HepG2 (cell line): ENCODE data around the gene ACSS1. TPM values are rescaled to one million over a fixed set of nuclear protein-coding genes. Genes with fewer than 3 reads are reported as not detected.
A peak's percentile ranks its signal among the peaks of the same experiment; 100 is the strongest.

Source experiments
- CBX2 ChIP-seq, 2 experiments: fragments of 200-600 bp in 1 of 2; sonication (generic); formaldehyde crosslinking in 1 of 2; IDR thresholded peaks; 2 replicates each; pipeline versions ENCODE4 v1.7.0 to v1.8.1; 2018 to 2022; ENCODE audit warnings: low read depth in 2 of 2, low read length in 1 of 2, mild to moderate bottlenecking in 1 of 2, missing genetic modification reagents in 1 of 2
- EHMT2 ChIP-seq: fragments of 200-600 bp; sonication (generic); IDR thresholded peaks from 2 replicates; pipeline ENCODE4 v1.7.0; 2017; ENCODE audit warnings: antibody characterized with exemption, low read depth, low read length, borderline replicate concordance
- HMG20B ChIP-seq: conservative IDR thresholded peaks from 2 replicates; pipeline ENCODE4 v1.6.1; 2016; ENCODE audit warnings: missing genetic modification reagents, missing compliant biosample characterization
- MLLT10 ChIP-seq: sonication (generic); formaldehyde crosslinking; IDR thresholded peaks from 2 replicates; pipeline ENCODE4 v1.4.0; 2020; ENCODE audit warnings: missing genetic modification reagents
- MTF1 ChIP-seq: sonication (generic); formaldehyde crosslinking; IDR thresholded peaks from 2 replicates; pipeline ENCODE4 v1.5.0; 2020; ENCODE audit warnings: missing genetic modification reagents
- NFATC3 ChIP-seq: sonication (generic); formaldehyde crosslinking; IDR thresholded peaks from 2 replicates; pipeline ENCODE4 v1.5.1; 2020; ENCODE audit warnings: mild to moderate bottlenecking, missing genetic modification reagents
- NFE2 ChIP-seq: sonication (generic); formaldehyde crosslinking; IDR thresholded peaks from 2 replicates; pipeline ENCODE4 v1.4.0; 2020; ENCODE audit warnings: missing genetic modification reagents
- NFIC ChIP-seq: IDR thresholded peaks from 2 replicates; pipeline ENCODE4 v1.6.1; 2012; ENCODE audit warnings: mild to moderate bottlenecking, low read length, inconsistent platforms
- PRPF4 ChIP-seq: fragments of 200-400 bp; formaldehyde crosslinking; IDR thresholded peaks from 2 replicates; pipeline ENCODE4 v1.6.1; 2016; ENCODE audit warnings: low read length, low read depth; ENCODE audit not compliant: poor library complexity, severe bottlenecking
- SIX4 ChIP-seq: sonication (generic); formaldehyde crosslinking; IDR thresholded peaks from 2 replicates; pipeline ENCODE4 v1.4.0; 2020; ENCODE audit warnings: missing genetic modification reagents
- TSC22D2 ChIP-seq: sonication (generic); formaldehyde crosslinking; IDR thresholded peaks from 2 replicates; pipeline ENCODE4 v1.5.1; 2020; ENCODE audit warnings: missing genetic modification reagents, mild to moderate bottlenecking, borderline replicate concordance
- ZFP1 ChIP-seq: IDR thresholded peaks from 2 replicates; pipeline ENCODE4 v1.6.1; 2016
- ZFY ChIP-seq: sonication (generic); formaldehyde crosslinking; IDR thresholded peaks from 2 replicates; pipeline ENCODE4 v1.4.0; 2020; ENCODE audit warnings: missing genetic modification reagents
- ZMAT5 ChIP-seq: sonication (generic); formaldehyde crosslinking; IDR thresholded peaks from 2 replicates; pipeline ENCODE4 v1.5.0; 2020; ENCODE audit warnings: mild to moderate bottlenecking, low read depth, missing genetic modification reagents, borderline replicate concordance
- ZNF12 ChIP-seq: sonication (generic); formaldehyde crosslinking; IDR thresholded peaks from 2 replicates; pipeline ENCODE4 v1.5.0; 2020; ENCODE audit warnings: missing genetic modification reagents
- ZNF224 ChIP-seq: sonication (generic); formaldehyde crosslinking; IDR thresholded peaks from 2 replicates; pipeline ENCODE4 v1.5.0; 2020; ENCODE audit warnings: mild to moderate bottlenecking, missing genetic modification reagents
- ZNF547 ChIP-seq: sonication (generic); formaldehyde crosslinking; IDR thresholded peaks from 2 replicates; pipeline ENCODE4 v1.5.1; 2020; ENCODE audit warnings: mild to moderate bottlenecking, missing genetic modification reagents
- ZNF615 ChIP-seq: sonication (generic); formaldehyde crosslinking; IDR thresholded peaks from 2 replicates; pipeline ENCODE4 v1.5.0; 2020; ENCODE audit warnings: mild to moderate bottlenecking, missing genetic modification reagents, borderline replicate concordance
- polyA plus RNA-seq, 8 experiments: library from polyadenylated mRNA; depleted of rRNA in 3 of 8; stranded (reverse) in 7 of 8; unstranded in 1 of 8; fragments of >200 nt; fragmentation: Illumina TruSeq in 4 of 8; extraction: Trizol in 4 of 8; gene quantifications; 2 replicates each; pipeline versions ENCODE4 v1.2.1 to v1.2.3, GENCODE V29; 2011 to 2016; ENCODE audit warnings: low read depth in 4 of 8, missing spikeins in 1 of 8, mixed read lengths in 1 of 8; ENCODE audit not compliant: insufficient read depth in 1 of 8
- total RNA-seq, 5 experiments: library from RNA; depleted of rRNA; stranded (reverse); fragments of >200 nt; fragmentation: Illumina TruSeq; extraction: Trizol; gene quantifications; 2 replicates each; pipeline ENCODE4 v1.2.3, GENCODE V29; 2016; ENCODE audit warnings: low read depth in 1 of 5
- TF ChIP-seq, protein P1 (sequence below), 2 experiments: sonication (generic) in 1 of 2; formaldehyde crosslinking in 1 of 2; IDR thresholded peaks; 2 replicates each; pipeline versions ENCODE4 v1.4.0 to v1.6.1; 2016 to 2020; ENCODE audit warnings: borderline replicate concordance in 1 of 2, low read depth in 1 of 2, mild to moderate bottlenecking in 1 of 2, missing genetic modification reagents in 1 of 2
- TF ChIP-seq, protein P2 (sequence below): sonication (generic); formaldehyde crosslinking; IDR thresholded peaks from 2 replicates; pipeline ENCODE4 v1.4.0; 2020; ENCODE audit warnings: missing genetic modification reagents

The ACSS1 gene
- total and polyA plus RNA-seq, 2 of the 13 experiments (the other 11 are each of a cell fraction or from before 2014, with no cell fraction given) = 15.2 to 41.6 TPM

DNA sequence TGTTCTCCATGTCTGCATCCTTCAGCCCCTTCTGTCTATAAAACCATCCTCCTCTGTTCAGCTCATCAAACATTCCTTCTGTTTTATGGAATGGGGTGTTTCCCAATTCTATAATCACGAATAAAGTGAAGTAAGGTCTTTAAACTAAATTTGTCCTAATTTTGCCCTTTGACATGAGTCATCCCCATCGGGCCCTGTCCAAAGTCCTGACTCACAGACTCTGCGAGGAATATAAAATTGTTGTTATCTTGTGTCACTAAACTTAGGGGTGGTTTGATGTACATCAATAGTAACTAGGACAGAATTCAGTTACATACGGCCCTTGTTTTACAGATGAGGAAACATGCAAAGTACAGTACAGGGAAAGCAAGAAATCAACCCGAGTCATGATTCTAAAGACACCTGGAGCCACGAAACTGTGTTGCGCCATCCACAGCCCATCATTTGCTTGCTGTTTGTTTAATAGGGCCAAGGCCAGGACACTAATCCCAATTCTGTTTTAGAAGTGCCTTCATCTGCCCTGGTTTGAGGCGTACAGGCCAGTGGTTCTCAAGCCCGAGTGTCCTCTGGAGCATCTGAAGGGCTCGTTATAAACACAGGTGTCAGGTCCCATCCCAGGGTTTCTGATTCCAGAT is 2.8 kb downstream of the ACSS1 start (continued):
- peak; percentile 6; the same call in 1 of the 2 replicates for TF ChIP-seq ZNF12 (CRISPR knock-in tag)
- TF ChIP-seq ZNF547 (CRISPR knock-in tag) = no peak
- no peak for TF ChIP-seq MTF1
- no peak for TF ChIP-seq PRPF4
- TF ChIP-seq MLLT10 (CRISPR knock-in tag) = no peak
- TF ChIP-seq ZMAT5 (CRISPR knock-in tag) = no peak
- TF ChIP-seq NFE2 = no peak
- TF ChIP-seq ZNF224 (CRISPR knock-in tag) = no peak
- peak; percentile 74; the same call in 1 of the 2 replicates for TF ChIP-seq EHMT2
- no peak for TF ChIP-seq ZNF615 (CRISPR knock-in tag)
- TF ChIP-seq SIX4 (CRISPR knock-in tag) = no peak
- TF ChIP-seq, protein P1, sequence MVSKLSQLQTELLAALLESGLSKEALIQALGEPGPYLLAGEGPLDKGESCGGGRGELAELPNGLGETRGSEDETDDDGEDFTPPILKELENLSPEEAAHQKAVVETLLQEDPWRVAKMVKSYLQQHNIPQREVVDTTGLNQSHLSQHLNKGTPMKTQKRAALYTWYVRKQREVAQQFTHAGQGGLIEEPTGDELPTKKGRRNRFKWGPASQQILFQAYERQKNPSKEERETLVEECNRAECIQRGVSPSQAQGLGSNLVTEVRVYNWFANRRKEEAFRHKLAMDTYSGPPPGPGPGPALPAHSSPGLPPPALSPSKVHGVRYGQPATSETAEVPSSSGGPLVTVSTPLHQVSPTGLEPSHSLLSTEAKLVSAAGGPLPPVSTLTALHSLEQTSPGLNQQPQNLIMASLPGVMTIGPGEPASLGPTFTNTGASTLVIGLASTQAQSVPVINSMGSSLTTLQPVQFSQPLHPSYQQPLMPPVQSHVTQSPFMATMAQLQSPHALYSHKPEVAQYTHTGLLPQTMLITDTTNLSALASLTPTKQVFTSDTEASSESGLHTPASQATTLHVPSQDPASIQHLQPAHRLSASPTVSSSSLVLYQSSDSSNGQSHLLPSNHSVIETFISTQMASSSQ (IDR thresholded peaks at IDR 0.05; ENCODE audit: low read depth) = no peak
- TF ChIP-seq, protein P1 (CRISPR knock-in tag; IDR thresholded peaks at IDR 0.05; ENCODE audit: borderline replicate concordance) = peak; percentile 79
- TF ChIP-seq ZFY (CRISPR knock-in tag) = 0 out of 2 replicates have a peak, but pooled peaks have one; percentile 21
- TF ChIP-seq HMG20B (CRISPR knock-in tag) = peak; percentile 80
- TF ChIP-seq, protein P2, sequence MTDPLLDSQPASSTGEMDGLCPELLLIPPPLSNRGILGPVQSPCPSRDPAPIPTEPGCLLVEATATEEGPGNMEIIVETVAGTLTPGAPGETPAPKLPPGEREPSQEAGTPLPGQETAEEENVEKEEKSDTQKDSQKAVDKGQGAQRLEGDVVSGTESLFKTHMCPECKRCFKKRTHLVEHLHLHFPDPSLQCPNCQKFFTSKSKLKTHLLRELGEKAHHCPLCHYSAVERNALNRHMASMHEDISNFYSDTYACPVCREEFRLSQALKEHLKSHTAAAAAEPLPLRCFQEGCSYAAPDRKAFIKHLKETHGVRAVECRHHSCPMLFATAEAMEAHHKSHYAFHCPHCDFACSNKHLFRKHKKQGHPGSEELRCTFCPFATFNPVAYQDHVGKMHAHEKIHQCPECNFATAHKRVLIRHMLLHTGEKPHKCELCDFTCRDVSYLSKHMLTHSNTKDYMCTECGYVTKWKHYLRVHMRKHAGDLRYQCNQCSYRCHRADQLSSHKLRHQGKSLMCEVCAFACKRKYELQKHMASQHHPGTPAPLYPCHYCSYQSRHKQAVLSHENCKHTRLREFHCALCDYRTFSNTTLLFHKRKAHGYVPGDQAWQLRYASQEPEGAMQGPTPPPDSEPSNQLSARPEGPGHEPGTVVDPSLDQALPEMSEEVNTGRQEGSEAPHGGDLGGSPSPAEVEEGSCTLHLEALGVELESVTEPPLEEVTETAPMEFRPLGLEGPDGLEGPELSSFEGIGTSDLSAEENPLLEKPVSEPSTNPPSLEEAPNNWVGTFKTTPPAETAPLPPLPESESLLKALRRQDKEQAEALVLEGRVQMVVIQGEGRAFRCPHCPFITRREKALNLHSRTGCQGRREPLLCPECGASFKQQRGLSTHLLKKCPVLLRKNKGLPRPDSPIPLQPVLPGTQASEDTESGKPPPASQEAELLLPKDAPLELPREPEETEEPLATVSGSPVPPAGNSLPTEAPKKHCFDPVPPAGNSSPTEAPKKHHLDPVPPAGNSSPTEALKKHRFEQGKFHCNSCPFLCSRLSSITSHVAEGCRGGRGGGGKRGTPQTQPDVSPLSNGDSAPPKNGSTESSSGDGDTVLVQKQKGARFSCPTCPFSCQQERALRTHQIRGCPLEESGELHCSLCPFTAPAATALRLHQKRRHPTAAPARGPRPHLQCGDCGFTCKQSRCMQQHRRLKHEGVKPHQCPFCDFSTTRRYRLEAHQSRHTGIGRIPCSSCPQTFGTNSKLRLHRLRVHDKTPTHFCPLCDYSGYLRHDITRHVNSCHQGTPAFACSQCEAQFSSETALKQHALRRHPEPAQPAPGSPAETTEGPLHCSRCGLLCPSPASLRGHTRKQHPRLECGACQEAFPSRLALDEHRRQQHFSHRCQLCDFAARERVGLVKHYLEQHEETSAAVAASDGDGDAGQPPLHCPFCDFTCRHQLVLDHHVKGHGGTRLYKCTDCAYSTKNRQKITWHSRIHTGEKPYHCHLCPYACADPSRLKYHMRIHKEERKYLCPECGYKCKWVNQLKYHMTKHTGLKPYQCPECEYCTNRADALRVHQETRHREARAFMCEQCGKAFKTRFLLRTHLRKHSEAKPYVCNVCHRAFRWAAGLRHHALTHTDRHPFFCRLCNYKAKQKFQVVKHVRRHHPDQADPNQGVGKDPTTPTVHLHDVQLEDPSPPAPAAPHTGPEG = no peak
- TF ChIP-seq CBX2 (IDR thresholded peaks at IDR 0.05; ENCODE audit: low read depth, low read length) = no peak
- no peak for TF ChIP-seq CBX2 (CRISPR knock-in tag; IDR thresholded peaks at IDR 0.05; ENCODE audit: low read depth)
- no peak for TF ChIP-seq NFATC3
- TF ChIP-seq TSC22D2 (CRISPR knock-in tag) = 0 out of 2 replicates have a peak, but pooled peaks have one; percentile 19
- TF ChIP-seq ZFP1 (CRISPR knock-in tag) = peak; percentile 54; the same call in 1 of the 2 replicates
- TF ChIP-seq NFIC = no peak; the same call in 1 of the 2 replicates
